Dermis microvascular lymphatic vessel endothelial cell (primary cell): ENCODE data around the gene ZIC5. TPM values are rescaled to one million over a fixed set of nuclear protein-coding genes. Genes with fewer than 3 reads are reported as not detected.
"Not testable (repeated sequence)": the region's sequence is repeated elsewhere in the genome, so short reads cannot be mapped to it uniquely, and the experiment has no call there.

Source experiments
- DNase-seq, 2 donors: peaks; one replicate each; pipeline versions ENCODE4 v3.0.0 to v3.0.0-alpha.2; 2010; ENCODE audit warnings: low read depth in 2 of 2
- total RNA-seq: library from RNA; depleted of rRNA; stranded (reverse); fragments of >200 nt; gene quantifications from 2 replicates; pipeline ENCODE4 v1.2.1, GENCODE V29; 2014

The ZIC5 gene
- total RNA-seq, 1 donor from 2014 or later, result under 0.01 TPM

DNA sequence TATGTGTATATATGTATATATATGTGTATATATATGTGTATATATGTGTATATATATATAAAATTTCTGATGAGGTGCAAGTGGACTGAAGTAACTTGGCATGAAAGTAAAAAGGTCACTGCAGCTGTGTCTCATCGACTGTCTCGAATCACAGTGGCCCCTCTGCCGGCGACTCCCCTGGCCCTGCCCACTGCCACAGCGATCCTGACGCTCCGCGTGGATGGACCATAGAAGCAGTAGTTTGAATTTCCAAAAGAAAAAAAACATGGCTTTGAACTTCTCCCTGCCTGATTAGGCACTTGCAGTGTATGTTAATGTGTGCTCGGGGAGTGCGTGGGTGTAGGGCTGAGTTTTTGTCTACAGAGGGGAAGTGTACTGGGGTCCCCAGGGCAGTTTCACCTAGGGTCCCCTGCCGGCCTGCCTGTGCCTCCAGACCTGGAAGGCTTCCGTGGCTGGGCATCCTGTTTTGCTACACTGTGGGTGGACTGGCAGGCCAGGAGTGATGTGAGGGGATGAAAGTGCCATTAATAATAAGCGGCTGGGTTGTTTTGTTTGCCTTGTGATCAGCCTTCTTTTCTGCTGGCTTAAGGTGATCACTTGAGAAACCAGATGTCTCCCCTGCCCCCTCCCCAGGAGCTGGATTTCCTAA is 10.8 kb downstream of the ZIC5 start:
- no peak for DNase-seq

DNA sequence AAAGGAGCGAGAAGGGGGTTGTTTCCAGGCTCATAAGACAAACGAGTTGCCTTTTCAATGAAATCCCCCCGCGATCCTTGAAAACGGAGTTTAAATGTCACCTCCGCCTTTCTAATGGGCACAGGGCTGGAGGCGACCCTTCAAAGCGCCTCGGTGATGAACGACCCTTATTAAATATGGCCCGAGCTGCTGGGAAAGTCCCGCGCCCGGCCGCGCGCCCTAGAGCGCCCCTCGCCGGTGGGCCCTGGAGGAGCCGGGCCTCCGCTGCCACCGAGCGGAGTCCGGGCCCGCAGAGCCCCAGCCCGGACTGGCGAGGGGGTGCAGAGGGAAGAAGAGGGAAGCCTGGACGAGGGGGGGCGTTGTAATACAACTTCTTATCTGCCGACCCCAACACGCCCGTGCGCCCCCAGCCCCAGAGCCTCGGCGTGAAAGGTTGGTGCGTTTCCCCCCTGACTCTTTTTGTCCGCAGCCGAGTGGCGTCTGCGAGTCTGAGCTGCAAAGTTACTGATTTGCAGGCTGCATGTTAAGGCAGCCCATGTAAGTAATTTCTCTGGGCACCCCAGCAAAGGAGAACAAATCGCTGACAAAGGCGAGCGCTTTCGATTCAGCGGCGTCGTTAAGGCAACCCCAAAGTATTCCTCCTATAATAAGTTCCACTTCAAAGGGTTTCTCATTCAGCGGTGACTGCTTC is 11.9 kb downstream of the ZIC5 start:
- DNase-seq, result no peak

DNA sequence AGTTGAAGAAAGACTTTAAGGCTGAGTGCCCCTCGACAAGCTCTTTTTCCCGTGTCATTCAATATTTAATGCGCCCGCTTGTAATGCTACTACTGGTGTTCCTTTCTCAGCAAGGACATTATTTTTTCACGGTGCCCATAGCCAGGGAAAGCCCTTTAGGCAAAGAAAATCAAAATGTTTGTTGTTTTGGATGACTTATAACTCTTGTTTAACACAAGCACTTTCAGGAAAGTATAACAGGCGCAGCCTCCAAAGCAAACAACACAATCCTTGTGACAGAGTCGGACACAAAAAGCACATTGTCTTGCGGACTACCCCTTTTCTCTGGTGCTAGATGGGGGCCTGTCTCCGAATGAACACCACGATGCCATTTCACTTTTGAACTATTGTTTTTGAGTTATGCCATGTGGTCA is 12.4 kb downstream of the ZIC5 start:
- no peak for DNase-seq

DNA sequence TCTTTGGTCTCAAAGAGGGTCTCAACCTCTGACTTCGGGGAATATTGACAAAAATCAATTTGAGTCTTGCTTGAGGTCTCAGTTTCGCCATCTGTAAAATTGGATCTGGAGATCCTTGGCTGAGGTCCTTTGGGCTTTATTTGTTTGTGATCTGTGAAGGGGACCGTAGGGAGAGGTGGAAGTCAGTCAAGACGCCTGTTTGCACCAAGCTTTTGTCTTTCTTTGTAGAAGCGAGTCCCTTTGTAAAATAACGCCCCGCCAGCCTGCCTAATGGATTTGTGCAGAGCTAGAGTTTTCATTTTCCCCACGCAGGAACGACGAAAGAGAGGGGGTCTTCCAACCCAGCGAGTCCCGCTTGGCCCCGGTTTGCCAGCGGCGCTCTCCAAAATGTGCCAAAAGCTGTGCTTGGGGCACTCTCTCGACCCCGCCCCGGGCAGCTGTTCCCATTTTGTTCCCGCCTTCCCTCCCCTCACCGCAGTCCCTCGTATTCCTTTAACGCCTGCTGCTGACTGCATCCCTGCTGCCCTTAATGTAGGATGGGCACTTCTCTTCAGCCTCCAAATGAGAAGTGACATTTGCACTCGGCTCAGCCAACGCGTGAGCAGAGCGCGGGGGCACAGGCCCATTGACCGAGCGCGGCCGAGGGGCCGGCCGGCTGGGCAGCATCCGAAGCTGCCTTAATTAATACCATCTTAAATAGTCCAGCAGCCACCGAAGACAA is 13.0 kb downstream of the ZIC5 start:
- no peak for DNase-seq

DNA sequence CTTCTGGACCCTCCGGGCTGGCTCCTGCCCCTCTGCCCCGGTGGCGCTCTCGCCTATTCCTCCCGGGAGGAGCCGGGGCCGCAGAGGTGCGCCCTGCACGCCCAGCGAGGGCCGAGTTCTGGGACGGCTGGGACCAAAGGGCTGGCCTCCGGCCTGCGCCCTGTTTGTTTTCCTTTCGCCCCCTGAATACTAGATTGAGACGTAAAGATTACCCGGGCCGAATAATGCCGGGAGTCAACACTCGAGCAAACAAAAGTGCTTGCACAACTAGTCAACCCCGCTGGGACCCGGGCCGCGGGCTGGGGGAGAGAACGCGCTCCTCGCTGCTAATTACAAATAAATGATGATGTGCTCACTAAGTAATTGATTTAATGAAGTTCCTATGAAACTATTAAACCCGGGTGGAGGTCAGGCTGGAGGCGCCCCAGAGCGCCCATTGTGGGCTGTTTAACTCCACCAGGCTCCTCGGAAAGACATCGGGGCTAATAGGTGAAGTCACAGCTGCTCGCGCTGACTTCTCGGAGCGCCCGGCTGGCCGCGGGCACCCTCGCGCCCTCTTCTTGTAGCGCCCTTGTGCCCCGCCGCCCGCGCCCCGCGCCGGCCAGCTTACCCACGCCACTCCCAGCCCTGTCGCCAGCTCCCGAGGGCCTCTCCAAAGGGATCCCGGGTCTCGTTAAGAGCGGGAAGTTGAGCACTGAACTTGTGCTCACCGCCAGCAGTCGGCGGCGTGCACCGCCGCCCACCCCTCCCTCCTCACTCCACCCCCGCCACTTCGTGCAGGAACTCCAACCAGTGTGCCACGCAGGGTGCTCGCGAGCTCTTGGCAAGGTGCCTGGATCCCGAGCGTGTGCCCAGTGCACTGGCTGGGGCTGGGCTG is 14.9 kb downstream of the ZIC5 start:
- DNase-seq, result no peak

DNA sequence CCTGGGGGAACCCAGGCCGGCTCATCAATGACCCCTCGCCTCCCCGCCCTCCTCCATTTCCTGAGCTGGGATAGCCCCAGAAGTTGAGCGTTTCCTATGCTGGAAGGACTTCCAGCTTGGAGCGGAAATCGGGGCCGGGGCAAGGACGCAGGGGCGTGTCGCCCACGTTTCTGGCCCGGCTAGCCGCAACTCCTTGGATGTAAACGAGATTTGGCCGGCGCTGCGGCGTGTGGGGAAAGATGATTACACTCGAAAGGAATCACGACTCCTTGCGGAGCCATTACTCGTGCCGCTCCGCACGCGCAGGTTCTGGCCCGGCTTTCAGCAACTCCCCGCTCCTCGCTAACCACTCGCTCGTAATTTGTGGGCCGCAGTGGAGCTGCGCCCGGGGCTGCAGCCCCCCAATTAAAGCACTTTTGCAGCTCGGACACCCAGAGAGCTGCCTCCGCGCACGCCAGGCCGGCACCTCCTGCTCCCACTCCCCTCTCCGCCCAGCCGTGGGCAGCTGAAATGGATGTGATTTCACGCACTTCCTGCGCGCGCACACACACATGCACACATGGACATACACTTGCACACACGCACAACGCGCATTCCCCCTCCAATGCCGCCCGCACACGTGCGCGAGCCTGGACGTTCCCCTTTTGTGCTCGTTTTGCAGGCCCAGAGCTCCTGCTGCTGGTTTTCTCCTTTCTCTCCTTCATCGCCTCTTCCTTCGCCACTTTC is 15.7 kb downstream of the ZIC5 start:
- no peak for DNase-seq

DNA sequence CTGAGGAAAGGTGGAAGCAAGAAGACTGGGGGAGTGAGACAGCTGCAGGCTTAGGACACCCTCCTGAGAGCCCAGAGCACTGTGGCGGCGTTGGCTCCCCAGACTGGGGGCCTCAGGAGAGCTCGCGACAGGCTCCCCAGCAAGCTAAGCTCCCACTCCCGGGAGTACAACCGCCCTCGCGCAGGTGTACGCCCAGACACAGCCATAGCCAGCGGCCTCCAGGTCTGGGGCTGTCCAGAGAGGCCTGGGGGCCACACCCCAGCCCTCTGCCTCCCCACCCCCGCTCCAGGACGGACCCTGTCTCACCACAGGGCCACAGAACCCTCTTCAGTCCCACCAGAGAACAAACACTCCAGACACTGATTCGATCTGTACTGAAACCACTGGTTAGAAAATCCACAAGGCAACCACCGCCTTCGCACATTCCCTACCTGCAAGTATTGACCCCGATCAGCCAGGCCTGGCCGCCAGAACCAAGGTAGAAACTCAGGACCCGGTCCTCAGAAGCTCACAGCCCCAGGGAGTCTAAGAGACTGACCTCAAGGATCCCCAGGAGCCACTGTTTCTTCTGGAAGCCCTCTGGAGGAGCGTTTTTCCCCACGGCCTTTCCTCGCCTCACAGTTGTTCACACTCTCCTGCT is 16.3 kb downstream of the ZIC5 start:
- DNase-seq, result no peak

GRCh38 chr13:99953138-99953755 is 18.3 kb downstream of the ZIC5 start:
- no peak for DNase-seq

DNA sequence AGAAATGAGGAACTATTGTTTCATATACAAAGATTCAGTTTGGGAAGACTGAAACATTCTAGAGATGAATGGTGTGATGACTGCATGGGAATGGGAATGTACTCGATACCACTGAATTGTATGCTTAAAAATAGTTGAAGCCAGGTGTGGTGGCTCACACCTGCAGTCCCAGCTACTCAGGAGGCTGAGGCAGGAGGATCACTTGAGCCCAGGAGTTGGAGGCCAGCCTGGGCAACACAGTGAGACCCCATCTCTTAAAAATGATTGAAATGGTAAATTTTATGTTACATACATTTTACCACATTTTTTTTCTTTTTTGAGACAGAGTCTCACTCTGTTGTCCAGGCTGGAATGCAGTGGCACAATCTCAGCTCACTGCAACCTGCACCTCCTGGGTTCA is 19.9 kb downstream of the ZIC5 start:
- not testable (repeated sequence) for DNase-seq

DNA sequence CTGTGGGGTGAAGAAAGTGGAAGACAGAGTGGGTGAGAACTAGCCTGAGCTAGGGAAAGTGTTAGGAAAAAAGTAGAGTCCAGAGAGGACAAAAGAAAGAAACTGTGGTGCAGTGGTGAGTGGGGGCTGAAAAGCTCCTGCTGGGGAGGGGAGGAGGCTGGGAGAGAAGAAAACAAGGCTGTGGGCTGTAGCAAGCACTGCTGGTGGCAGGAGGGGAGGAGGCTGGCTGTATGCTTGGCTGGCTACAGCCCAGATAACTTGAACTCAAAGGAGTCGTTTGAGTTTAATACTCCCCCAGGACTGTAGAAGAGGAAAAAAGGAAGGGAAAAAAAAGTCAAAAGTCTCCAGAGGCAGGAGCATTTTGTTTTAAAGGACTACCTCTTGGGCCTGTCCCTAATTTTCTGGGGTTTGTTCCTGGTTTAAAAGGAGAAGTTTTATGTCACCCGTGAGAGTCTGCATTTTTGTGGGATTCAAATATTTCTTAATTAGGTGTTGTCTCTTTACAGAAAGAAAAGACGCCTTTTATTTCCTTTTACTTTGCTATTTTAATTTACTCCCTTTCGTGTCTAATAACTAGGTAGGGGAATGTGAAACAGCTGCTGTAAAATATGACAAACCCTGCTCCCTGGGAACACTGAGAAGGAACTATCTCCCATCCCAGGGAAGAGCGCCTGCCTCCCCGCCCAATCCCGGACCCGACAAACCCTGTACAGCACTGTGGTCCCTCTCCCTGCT is 21.7 kb downstream of the ZIC5 start:
- no peak for DNase-seq

GRCh38 chr13:99948907-99949678 is 22.5 kb downstream of the ZIC5 start:
- DNase-seq, result no peak

GRCh38 chr13:99948411-99948810 is 23.2 kb downstream of the ZIC5 start:
- DNase-seq, result peak; percentile 46 to 79

DNA sequence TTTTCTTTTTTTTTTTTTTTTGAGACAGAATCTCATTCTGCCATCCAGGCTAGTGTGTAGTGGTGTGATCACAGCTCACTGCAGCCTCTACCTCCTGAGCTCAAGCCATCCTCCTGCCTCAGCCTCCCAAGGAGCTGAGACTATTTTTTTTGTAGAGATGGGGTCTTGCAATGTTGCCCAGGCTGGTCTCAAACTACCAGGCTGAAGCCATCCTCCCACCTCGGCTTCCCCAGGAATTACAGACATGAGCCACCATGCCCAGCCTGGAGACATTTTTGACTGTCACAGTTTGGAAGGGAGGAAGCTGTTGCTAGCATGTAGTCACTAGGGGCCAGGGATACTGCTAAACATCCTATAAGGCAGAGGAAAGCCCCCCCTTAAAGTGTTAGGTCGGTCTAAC is 23.9 kb downstream of the ZIC5 start:
- DNase-seq, result no peak

- not testable (repeated sequence) for DNase-seq
These were observed 26.1 kb downstream of the ZIC5 start for GRCh38 chr13:99945515-99945914.

DNA sequence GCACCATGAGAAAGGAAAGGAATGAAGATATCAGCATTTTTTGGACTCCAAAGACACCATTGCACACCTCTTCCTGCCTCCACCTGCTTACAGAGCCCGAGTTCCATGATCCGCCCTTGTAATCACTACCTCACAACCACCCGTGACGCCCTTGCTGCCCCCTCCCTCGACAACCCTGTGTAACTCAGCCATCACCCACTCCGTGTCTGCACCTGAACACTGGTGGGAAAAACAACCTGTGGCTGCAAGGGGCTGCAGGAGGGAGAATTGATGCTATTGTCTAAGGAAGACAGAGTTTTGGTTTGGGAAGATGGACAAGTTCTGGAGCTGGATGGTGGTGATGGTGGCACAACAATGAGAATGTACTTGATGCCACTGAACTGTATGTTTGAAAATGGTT is 27.0 kb downstream of the ZIC5 start:
- DNase-seq, result no peak

DNA sequence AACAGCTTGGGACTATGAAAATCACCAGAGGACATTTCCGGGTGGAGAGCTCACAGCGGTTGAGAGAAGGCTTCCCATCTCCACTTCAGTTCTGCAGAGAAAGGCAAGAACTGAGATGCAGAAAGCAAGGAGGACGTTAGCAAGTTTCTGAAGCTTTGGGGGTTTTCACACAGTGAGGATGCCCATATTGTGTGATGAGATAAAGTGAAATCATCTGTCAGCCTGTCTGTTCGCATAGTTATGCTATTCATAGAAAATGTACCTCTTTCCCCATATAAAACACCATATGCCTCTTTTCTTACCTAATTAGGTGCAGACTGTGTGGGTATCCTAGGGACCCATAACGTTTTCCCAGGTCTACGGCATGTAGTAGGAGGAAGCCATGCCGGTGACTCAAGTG is 27.5 kb downstream of the ZIC5 start:
- DNase-seq, result no peak

DNA sequence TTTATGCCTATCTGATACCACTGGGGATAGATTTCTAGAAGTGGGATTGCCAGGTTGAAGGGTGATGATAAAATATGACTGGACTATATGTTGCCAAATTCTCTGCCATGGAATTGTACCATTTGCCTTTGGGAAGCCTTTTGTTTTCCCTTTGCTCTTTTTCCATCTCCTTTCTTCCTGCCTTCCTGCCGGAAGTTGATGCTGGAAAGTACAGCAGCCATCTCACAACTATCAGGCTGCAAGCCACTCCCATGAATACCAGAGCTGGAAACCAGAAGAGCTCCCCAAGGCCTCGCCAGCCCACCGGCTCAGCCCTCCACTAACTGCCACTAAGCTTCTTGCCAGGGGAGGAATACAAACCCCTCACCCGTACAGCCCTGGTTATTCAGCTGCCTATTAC is 29.7 kb downstream of the ZIC5 start:
- peak; percentile 15 to 80 for DNase-seq

DNA sequence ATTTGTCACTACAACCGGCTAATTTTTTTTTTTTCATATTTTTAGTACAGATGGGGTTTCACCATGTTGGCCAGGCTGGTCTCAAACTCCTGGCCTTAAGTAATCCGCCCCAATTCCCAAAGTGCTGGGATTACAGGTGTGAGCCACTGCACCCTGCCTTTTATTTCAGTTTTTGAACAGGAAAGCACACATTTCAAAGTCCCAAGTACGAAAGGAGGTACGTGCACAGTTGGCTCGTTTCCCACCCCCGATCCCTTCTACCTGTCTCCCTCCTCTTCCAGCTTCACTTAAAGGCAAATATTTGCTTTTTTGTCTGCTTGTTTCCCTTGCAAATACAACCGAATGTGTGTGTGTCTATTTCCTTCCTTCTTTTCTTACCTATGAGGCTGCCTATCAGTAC is 30.5 kb downstream of the ZIC5 start:
- no peak for DNase-seq

DNA sequence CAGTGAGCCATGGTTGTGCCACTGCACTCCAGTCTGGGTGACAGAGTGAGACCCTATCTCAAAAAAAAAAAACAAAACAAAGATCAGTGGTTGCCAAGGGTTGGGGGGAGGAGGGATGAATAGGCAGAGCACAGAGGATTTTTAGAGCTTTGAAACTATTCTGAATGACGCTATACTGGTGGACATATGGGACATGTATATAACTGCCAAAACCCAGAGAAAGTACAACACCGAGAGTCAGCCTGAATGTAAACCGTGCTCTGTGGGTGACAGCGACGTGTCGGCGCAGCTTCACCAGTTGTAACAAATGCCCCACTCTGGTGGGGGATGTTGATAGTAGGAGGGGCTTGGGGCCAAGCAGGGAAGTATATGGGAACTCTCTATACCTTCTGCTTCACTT is 32.9 kb downstream of the ZIC5 start:
- DNase-seq, result no peak
